Esophagus squamous epithelium (tissue), 5 donors: ENCODE data around the gene POP7. TPM values are rescaled to one million over a fixed set of nuclear protein-coding genes. Genes with fewer than 3 reads are reported as not detected.
"Not testable (repeated sequence)": the region's sequence is repeated elsewhere in the genome, so short reads cannot be mapped to it uniquely, and the experiment has no call there.

Experiments
- DNase-seq: peaks from one replicate; lab custom pipeline; 2025; lab: John Stamatoyannopoulos, UW
- H3K27ac ChIP-seq, 4 donors: fragments of 200-600 bp; sonication (generic); one replicate each; pipeline ENCODE4 v1.5.1; 2016 to 2019; ENCODE audit warnings: mild to moderate bottlenecking in 1 of 4
- H3K27me3 ChIP-seq, 4 donors: fragments of 200-600 bp; sonication (generic); 1 replicate in 3 of 4; 2 replicates in 1 of 4; pipeline versions ENCODE4 v1.5.1 to v1.6.0; 2017 to 2021; ENCODE audit warnings: antibody characterized with exemption in 1 of 4
- H3K36me3 ChIP-seq, 3 donors: fragments of 200-600 bp; sonication (generic); one replicate each; pipeline ENCODE4 v1.5.1; 2016 to 2019
- H3K4me1 ChIP-seq, 3 donors: fragments of 200-600 bp; sonication (generic); one replicate each; pipeline ENCODE4 v1.5.1; 2017 to 2019
- H3K4me3 ChIP-seq, 4 donors: fragments of 200-600 bp; sonication (generic); 1 replicate in 3 of 4; 2 replicates in 1 of 4; pipeline ENCODE4 v1.5.1; 2016 to 2019; ENCODE audit warnings: mild to moderate bottlenecking in 2 of 4, moderate library complexity in 1 of 4
- H3K9me3 ChIP-seq, 3 donors: fragments of 200-600 bp; sonication (generic); one replicate each; pipeline ENCODE4 v1.5.1; 2016 to 2019
- POLR2A ChIP-seq, 4 donors: fragments of 450-650 bp; IDR thresholded peaks; one replicate each; pipeline ENCODE4 v1.6.1; 2017; ENCODE audit warnings: antibody characterized with exemption in 4 of 4, mild to moderate bottlenecking in 4 of 4, moderate library complexity in 3 of 4
- WGBS, 2 donors: methylation state at CpG; one replicate each; pipeline ENCODE4 v1.1.5; 2018; 5-methylcytosine and 5-hydroxymethylcytosine counted together
- intact Hi-C: fragments of 100-400 bp; cut with DNase I; formaldehyde crosslinking; loops from one replicate; pipeline ENCODE4 v1.15.0; 2022
- total RNA-seq, 4 donors: library from RNA; depleted of rRNA; stranded (reverse); fragments of >200 nt; gene quantifications; one replicate each; pipeline ENCODE4 v1.1.0, GENCODE V29; 2016
- TF ChIP-seq, protein P1 (sequence below), 6 experiments: fragments of 450-650 bp in 4 of 6; fragments of 200-600 bp in 2 of 6; sonication (generic) in 2 of 6; IDR thresholded peaks; one replicate each; pipeline ENCODE4 v1.5.1; 2016 to 2019; ENCODE audit warnings: antibody characterized with exemption in 6 of 6, mild to moderate bottlenecking in 4 of 6, moderate library complexity in 4 of 6
- donor health status: DM: yes; HTN: yes; CAD: no.

Gene POP7
- 10 to 100 TPM; 28.0 to 36.7 (median 30.0) TPM for total RNA-seq

- H3K27ac ChIP-seq = peak within 1 kb of the TSS; percentile 92 to 98 (median 92)
- peak in 3 of 4 donors; percentile 28 to 80 (median 50) for TF ChIP-seq POLR2A (IDR thresholded peaks at IDR 0.05)
- TF ChIP-seq, protein P1, sequence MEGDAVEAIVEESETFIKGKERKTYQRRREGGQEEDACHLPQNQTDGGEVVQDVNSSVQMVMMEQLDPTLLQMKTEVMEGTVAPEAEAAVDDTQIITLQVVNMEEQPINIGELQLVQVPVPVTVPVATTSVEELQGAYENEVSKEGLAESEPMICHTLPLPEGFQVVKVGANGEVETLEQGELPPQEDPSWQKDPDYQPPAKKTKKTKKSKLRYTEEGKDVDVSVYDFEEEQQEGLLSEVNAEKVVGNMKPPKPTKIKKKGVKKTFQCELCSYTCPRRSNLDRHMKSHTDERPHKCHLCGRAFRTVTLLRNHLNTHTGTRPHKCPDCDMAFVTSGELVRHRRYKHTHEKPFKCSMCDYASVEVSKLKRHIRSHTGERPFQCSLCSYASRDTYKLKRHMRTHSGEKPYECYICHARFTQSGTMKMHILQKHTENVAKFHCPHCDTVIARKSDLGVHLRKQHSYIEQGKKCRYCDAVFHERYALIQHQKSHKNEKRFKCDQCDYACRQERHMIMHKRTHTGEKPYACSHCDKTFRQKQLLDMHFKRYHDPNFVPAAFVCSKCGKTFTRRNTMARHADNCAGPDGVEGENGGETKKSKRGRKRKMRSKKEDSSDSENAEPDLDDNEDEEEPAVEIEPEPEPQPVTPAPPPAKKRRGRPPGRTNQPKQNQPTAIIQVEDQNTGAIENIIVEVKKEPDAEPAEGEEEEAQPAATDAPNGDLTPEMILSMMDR (IDR thresholded peaks at IDR 0.05) = peak in 1 of 6 experiments; percentile 17
- 0 to 1% methylated on average over 28 to 42 of the region's 86 CpGs for WGBS, 2 donors
- no peaks in the 10 kb centered on the region for H3K9me3 ChIP-seq
- DNase-seq = peak; percentile 89
- H3K27me3 ChIP-seq = no peaks in the 10 kb centered on the region
- peaks cover 13 to 28% (median 13%) of the 10 kb centered on the region in 3 donors for H3K4me1 ChIP-seq
- peak within 1 kb of the TSS; percentile 80 to 96 (median 82) for H3K4me3 ChIP-seq
- peaks cover 0 to 25% (median 0%) of the 10 kb centered on the region in 3 donors for H3K36me3 ChIP-seq
- intact Hi-C loops = no loop called here
Observed at GRCh38 chr7:100705753-100706671, at the start of gene POP7. POP7 (plus strand) TSS chr7:100706121; CDS start chr7:100706831, 710 bp downstream.

DNA sequence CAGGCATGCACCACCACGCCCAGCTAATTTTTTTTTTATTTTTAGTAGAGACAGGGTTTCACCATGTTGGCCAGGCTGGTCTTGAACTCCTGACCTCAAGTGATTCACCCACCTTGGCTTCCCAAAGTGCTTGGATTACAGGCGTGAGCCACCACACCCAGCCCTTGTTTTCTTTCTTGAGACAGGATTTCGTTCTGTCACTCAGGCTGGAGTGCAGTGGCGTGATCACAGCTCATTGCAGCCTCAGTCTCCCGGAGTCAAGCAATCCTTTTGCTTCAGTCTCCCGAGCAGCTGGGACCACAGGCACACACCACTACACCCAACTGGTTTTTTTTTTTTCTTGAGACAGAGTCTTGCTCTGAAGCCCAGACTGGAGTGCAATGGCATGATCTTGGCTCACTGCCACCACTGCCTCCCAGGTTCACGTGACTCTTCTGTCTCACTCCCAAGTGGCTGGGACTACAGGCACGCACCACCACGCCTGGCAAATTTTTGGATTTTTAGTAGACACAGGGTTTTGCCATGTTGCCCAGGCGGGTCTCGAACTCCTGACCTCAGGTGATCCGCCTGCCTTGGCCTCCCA is 43.6 kb upstream of the POP7 start:
- H3K36me3 ChIP-seq, intact Hi-C loops, H3K27ac ChIP-seq, DNase-seq, H3K9me3 ChIP-seq, H3K4me3 ChIP-seq: not testable (repeated sequence)
- whole genome bisulfite sequencing, 2 donors = 54 to 65% methylated on average over 10 to 12 of the region's 12 CpGs
- H3K4me1 ChIP-seq = peaks cover 0 to 12% (median 8%) of the 10 kb centered on the region in 3 donors
- peaks cover 0 to 19% (median 0%) of the 10 kb centered on the region in 4 donors for H3K27me3 ChIP-seq

DNA sequence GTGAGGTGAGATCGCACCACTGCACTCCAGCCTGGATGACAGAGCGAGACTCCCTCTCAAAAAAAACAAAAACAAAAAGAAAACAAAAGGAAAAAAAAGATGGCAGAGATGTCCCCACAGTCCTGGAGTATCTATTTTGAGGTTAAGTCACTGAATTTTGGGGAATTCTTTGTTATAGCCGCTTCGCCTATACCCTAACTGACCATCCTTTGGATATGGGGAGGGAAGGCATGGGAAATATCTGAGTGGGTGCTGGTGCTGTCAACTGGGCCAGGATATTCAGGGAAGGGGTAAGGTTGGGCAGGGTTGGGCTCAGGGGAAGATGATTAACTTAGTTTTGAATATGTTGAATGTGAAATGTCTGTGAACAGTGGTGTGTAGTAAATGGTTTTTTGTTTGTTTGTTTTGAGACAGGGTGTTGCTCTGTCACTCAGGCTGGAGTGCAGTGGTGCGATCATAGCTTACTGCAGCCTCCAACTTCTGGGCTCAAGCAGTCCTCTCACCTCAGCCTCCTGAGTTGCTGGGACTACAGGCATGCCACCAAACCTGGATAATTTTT is 40.7 kb upstream of the POP7 start:
- TF ChIP-seq, protein P1 (IDR thresholded peaks at IDR 0.05) = no peak
- no peak for TF ChIP-seq POLR2A (IDR thresholded peaks at IDR 0.05)
- DNase-seq = no peak
- Histone ChIP-seq H3K27me3 (no peaks in the 10 kb centered on the region), H3K36me3 (no peaks in the 10 kb centered on the region), H3K4me3 (no peak overlapping the region), H3K27ac (no peak overlapping the region), H3K9me3 (no peaks in the 10 kb centered on the region), H3K4me1 (peaks cover 0 to 5% (median 0%) of the 10 kb centered on the region in 3 donors)
- 91 to 95% methylated on average over 5 of the region's 5 CpGs for WGBS, 2 donors
- intact Hi-C loops = no loop called here

- no peaks in the 10 kb centered on the region for H3K27me3 ChIP-seq
- WGBS, 2 donors = 65 to 69% methylated on average over 14 to 16 of the region's 16 CpGs
- H3K36me3 ChIP-seq = no peaks in the 10 kb centered on the region
- no peak for TF ChIP-seq POLR2A (IDR thresholded peaks at IDR 0.05)
- TF ChIP-seq, protein P1 (IDR thresholded peaks at IDR 0.05) = no peak
- no peaks in the 10 kb centered on the region for H3K9me3 ChIP-seq
- H3K4me1 ChIP-seq = peaks cover 0 to 2% (median 0%) of the 10 kb centered on the region in 3 donors
- no peak overlapping the region for H3K4me3 ChIP-seq
- intact Hi-C loops = no loop called here
- H3K27ac ChIP-seq = no peak overlapping the region
- DNase-seq = no peak
Observed at GRCh38 chr7:100667331-100668068, 38.4 kb upstream of the POP7 start.

DNA sequence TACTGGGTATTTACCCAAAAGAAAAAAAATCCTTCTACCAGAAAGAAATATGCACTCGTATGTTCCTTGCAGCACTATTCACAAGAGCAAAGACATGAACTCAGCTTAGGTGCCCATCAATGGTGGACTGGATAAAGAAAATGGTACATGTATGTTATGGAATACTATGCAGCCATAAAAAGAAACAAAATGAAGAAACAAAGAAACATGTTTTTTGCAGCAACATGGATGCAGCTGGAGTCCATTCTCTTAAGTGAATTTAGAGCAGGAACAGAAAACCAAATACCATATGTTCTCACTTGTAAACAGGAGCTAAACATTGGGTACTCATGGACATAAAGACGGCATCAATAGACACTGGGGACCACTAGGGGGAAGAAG is 37.9 kb upstream of the POP7 start:
- Histone ChIP-seq H3K9me3 (no peaks in the 10 kb centered on the region), H3K36me3 (no peaks in the 10 kb centered on the region), H3K27me3 (no peaks in the 10 kb centered on the region), H3K4me1 (peaks cover 3 to 5% (median 4%) of the 10 kb centered on the region in 3 donors), H3K4me3 (no peak overlapping the region), H3K27ac (no peak overlapping the region)
- TF ChIP-seq POLR2A (IDR thresholded peaks at IDR 0.05) = no peak
- TF ChIP-seq, protein P1 (IDR thresholded peaks at IDR 0.05) = no peak
- intact Hi-C loops = no loop called here
- DNase-seq = no peak
- 85 to 86% methylated on average over 2 of the region's 2 CpGs for WGBS, 2 donors

GRCh38 chr7:100669106-100669505 is 36.8 kb upstream of the POP7 start:
- H3K4me1 ChIP-seq, H3K36me3 ChIP-seq, H3K4me3 ChIP-seq, H3K9me3 ChIP-seq, H3K27me3 ChIP-seq, H3K27ac ChIP-seq, intact Hi-C loops, DNase-seq: not testable (repeated sequence)
- WGBS, 2 donors = 86 to 94% methylated on average over 12 of the region's 12 CpGs
